ENCODE results near the gene ANKZF1.

The ANKZF1 gene

DNA sequence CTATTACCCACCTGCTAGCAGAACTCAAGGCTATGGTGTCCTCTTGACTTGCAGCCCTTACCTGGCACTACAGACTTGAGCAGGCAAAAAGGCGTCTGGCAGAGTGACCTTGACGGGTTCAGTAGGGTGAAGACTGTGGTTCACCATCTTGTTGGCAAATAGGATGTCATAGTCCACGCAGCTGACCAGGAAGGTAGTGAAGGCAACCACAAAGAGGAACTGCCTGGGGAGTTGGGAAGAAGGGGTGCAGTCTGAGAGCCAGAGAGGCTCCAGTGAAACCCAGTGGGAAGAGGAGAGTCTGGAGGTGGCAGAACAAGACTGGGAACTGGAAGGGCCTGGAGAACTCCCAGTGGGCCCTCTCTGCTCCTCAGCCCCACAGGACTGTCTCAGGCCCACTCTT is 4.3 kb upstream of the ANKZF1 start:
- no peak for DNase-seq (ENCODE audit: low read depth in 4 of 4, low spot score in 1 of 4)

DNA sequence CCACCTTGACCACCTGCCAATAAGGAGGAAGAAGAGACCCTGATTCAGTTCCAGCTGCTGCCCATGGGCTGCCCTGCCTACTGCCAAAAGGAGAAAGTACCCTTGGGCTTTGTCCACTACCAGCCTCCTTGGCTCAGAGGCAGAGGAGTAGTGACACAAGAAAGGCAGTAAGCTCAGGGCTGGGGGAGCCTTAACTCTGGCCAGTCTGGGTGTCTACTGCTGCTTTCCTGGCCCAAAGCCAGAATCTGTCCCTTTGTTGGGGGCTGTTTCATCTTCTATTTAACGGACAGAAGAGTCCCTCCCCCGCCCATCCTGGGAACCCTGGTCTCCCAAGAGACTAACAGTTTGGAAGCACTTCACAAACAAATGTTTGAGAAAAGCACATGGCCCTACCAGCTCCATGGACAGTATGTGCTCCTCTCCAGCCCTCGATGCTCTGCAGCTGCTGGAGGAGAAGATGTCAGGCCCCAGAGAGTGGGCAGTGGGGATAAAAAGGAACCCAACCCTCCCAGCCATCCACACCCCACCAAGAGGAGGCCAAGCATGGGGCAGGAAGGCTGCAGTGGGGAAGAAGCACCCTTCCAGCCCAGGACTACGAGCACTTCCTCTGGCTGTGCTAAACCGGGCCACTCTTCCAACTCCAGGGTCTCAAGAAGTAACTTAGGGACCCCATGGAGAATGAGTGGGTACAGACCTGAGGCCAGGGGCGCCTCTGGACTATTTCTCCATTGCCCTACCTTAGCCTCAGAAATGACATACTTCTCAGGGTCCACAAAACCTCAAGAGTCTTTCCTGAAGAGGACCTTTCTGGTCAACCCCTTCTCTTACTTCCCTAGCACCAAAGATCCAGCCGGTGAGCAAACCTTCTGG is 1.3 kb upstream of the ANKZF1 start:
- no peak for DNase-seq (ENCODE audit: low read depth in 4 of 4, low spot score in 1 of 4)

GRCh38 chr2:219228911-219229304 is 698 bp upstream of the ANKZF1 start:
- no peak for DNase-seq (ENCODE audit: low read depth in 4 of 4, low spot score in 1 of 4)

DNA sequence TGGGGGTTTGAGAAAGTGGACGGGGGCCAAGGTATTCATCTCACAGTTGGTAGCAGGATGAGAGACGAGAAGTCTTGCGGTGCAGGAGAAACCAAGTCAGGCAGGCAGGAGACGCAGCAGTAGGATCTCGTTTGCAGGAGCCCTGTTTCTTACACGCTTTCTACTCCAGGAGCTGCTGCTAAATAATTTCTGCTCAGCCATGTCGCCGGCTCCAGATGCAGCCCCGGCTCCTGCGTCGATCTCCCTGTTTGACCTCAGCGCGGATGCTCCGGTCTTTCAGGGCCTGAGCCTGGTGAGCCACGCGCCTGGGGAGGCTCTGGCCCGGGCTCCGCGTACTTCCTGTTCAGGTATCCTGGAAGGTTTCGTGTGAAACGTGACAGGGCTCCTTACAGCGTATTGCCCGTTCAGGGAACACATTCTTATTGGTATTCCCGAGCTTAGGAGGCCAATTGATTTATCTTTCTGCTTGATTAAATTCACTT is 494 bp downstream of the ANKZF1 start:
- peak in 1 of 4 experiments; percentile 57 for DNase-seq (ENCODE audit: low read depth in 4 of 4, low spot score in 1 of 4)

- DNase-seq (ENCODE audit: low read depth in 4 of 4, low spot score in 1 of 4) = no peak
These were observed 4.7 kb downstream of the ANKZF1 start for GRCh38 chr2:219234331-219234730.

DNA sequence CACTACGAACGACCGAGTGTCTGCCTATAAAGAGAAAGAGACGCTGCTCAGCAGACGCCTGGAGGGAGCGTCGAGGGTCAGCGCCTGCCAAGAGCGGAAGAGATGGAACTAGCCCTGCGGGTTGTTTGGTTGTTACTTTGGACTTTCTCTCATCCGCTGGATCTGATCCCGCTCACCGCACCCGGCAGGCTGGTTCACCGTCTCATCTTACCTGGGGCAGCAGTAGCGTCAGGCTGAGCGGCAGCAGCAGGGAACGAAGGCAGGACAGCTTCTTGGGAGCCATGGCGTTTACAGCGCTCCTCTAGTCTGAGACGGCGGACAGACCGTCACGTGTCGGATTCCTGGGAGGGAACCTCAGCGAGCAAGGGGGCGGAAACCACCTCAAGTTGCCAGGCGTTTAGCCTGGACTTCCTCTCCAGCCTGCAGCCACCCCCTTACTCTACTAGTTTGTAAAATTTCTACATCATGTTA is 13.7 kb downstream of the ANKZF1 start:
- DNase-seq (ENCODE audit: low read depth in 4 of 4, low spot score in 1 of 4) = no peak

DNA sequence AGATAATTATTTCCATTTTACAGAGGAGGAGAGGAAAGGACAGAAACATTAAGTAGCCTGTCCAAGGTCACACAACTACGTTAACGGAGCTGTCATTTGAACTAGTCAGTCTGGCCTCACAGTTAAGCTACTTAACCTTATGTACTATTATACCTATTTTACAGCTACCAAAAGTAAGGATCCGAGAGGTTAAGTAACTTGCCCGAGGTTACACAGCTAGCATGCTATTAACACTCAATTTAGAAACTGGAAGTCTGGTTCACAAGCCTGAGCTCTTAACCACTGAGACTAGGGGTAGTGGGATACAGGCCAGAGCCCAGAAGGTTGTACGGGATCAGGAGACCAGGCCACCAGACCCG is 15.2 kb downstream of the ANKZF1 start:
- DNase-seq (ENCODE audit: low read depth in 4 of 4, low spot score in 1 of 4) = no peak

GRCh38 chr2:219245148-219245898 is 15.7 kb downstream of the ANKZF1 start, which contains the start of the genes GLB1L and STK16:
Gene GLB1L (minus strand): TSS chr2:219245444. CDS start chr2:219243573, 1,871 bp downstream.
Gene STK16 (plus strand): TSS chr2:219245479. CDS start chr2:219246000, 521 bp downstream.
- peak; percentile 76 to 88 (median 83) for DNase-seq (ENCODE audit: low read depth in 4 of 4, low spot score in 1 of 4)

GRCh38 chr2:219245899-219246230 is 16.3 kb downstream of the ANKZF1 start:
- DNase-seq (ENCODE audit: low read depth in 4 of 4, low spot score in 1 of 4) = no peak

DNA sequence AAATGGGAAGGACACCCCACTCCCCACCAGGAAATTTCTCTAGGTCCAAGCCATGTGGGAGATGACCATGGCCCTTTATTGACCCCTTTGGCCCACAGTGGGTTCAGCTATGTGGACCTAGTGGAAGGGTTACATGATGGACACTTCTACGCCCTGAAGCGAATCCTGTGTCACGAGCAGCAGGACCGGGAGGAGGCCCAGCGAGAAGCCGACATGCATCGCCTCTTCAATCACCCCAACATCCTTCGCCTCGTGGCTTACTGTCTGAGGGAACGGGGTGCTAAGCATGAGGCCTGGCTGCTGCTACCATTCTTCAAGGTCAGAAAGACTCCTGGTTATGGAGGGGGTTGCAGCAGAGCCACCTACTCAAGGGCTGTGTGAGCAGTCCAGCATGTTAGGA is 17.0 kb downstream of the ANKZF1 start:
- DNase-seq (ENCODE audit: low read depth in 4 of 4, low spot score in 1 of 4) = no peak

- peak in 2 of 4 experiments; percentile 35 to 42 for DNase-seq (ENCODE audit: low read depth in 4 of 4, low spot score in 1 of 4)
These were observed 18.4 kb downstream of the ANKZF1 start for GRCh38 chr2:219247678-219248642.

GRCh38 chr2:219248845-219249202 is 19.2 kb downstream of the ANKZF1 start:
- DNase-seq (ENCODE audit: low read depth in 4 of 4, low spot score in 1 of 4) = no peak

GRCh38 chr2:219249203-219249980 is 19.8 kb downstream of the ANKZF1 start:
- no peak for DNase-seq (ENCODE audit: low read depth in 4 of 4, low spot score in 1 of 4)

GRCh38 chr2:219250049-219250781 is 20.6 kb downstream of the ANKZF1 start:
- DNase-seq (ENCODE audit: low read depth in 4 of 4, low spot score in 1 of 4) = no peak

- DNase-seq (ENCODE audit: low read depth in 4 of 4, low spot score in 1 of 4) = no peak
These were observed 22.1 kb downstream of the ANKZF1 start for GRCh38 chr2:219251656-219252055.

- DNase-seq (ENCODE audit: low read depth in 4 of 4, low spot score in 1 of 4) = peak in 1 of 4 experiments; percentile 21
These were observed 22.5 kb downstream of the ANKZF1 start for GRCh38 chr2:219252084-219252483.

GRCh38 chr2:219252570-219252899 is 22.9 kb downstream of the ANKZF1 start:
- peak in 1 of 4 experiments; percentile 14 for DNase-seq (ENCODE audit: low read depth in 4 of 4, low spot score in 1 of 4)

DNA sequence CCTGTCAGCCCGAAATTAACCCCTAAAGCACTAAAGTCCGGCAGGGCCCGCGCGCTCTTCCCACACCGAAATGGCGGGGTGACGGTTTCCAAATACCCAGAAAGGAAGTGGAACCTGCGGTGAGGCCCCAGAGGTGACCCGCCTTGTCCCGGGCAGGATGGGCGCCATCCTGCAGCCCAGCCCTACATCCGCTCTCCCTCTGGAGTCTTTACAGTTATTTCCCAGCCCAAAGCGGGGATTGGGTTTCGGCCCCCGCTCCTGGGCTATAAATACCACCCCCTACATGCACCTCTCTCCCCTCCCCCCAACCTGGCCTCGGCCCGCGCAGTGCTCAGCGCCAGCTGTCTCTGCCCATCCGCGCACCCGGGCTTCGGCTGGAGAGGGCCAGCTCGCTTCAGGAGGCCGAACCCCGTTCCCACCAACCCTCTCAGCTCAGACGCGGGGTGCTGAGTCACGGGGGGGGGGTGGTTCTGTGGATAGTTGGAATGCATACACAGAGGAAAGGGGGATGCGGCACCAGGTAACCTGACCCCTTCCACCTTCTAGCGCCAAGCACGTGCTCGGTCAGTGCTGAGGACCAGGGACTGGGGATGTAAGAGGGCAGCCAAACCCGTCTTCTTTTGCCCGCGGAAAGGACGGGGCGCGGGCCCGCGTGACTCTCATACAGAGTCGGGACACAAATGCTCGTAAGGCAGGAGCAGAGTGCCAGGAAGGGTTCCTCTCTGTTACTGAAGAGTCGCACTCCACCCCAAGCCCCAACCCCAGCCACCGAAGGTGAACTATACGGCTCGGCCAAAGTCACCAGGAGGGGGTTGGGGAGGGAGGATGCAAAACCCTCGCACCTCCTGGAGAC is 23.5 kb downstream of the ANKZF1 start, which contains the start of gene TUBA4B:
TSS of gene TUBA4B (plus strand) at position 344 of the 853 bp plus-strand sequence. CDS start at position 509, 165 bp downstream.
- DNase-seq (ENCODE audit: low read depth in 4 of 4, low spot score in 1 of 4) = peak in 1 of 4 experiments; percentile 50

All from stimulated activated CD4-positive, alpha-beta T cell treated with anti-CD3 and anti-CD28 coated beads, Interleukin-1b, Interleukin-23, amount 100 ng/mL, for 24 hours (primary cell).